HK-2 (cell line): ENCODE results near the gene MADCAM1.

Experiments used
- DNase-seq: peaks from one replicate; pipeline ENCODE4 v3.0.0-alpha.2; 2018; ENCODE audit not compliant: unreplicated experiment

MADCAM1 gene

DNA sequence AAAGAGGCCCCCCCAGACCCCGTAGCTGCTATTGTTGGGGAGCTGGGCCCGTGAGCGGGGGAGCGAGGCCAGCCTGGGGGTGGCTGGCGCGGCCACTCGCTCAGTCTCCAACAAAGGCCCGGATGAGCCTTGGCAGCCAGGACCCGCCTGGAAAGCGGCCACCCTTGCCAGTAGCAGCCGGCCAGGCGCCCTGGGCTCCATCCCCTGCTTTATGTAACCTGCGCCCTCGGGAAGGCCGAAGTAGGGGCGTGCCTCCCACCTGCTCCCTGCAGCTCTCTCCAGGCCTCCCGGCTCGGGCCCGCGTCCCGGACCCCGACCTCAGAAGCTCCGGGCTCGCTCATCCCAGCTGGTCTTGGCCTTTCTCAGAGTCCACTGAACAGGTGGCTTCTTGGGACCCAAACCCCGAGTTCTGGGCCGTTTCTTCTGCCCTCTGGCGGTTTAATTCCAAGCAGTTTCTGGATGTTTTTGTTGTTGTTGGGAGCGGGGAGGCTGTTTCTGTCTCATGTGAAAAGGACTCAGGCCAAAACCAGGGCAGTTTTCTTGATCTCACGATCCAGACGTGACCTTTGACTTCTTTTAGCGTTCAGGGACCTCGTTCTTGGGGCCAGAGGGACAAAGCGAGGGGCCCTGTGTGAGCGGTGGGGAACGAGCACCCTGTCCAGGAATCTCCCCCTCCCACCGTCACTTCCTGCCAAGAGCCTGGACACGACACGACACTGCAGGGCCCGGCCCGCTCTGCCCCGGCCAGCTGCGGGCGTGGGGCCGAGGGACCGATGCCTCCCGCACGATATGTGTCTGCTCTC, 36.5 kb downstream of the MADCAM1 start:
- DNase-seq = peak; percentile 47

DNA sequence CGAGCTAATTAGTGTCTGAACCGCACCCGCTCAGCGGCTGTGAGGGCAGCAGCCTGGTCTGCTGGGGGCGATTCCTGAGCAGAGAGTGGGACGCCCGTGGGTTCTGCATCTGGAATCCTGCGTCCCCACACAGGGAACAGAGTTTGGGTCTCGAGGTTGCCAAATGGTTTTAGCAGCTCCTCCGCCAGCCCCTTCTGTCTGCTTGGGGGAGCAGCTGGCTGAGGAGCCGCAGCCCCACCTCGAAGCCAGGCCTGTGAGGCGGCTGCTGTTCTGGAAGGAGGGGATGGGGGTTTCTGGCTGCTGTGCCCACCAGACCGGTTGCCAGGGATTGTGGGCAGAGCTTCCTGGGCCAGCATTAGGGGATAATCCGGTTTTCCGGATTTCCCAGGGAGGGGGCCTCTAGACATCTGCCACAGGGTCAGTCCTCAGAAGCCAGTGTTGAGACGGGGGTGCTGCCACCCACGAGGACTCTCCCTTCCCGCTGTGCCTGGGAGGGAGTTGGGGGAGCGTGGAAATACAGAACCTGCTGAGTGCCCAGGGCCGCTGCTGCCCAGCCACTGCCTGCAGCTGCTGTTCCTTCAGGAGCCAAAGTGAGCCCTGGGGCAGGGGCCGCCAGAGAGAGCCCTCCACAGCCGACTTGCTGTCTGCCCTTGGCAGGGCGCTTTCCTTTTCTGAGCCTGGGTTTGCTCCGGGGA, 37.2 kb downstream of the MADCAM1 start:
- no peak for DNase-seq

DNA sequence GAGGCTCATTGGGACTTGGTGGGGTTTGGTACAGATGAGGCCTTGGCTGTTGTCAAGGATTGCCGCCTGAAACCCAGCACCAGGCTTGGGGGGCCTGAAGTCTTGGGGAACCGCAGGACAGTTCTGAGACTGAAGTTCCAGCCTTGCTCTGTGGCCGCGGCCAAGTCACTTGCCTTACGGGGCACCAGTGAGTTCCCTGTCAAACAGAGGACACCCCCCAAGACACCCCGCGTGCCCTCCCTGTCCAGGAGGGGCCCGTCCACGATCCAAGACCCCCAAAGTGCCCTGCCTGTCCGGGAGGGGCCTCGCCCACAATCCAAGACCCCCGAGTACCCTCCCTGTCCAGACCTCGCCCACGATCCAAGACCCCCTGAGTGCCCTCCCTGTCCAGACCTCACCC, 37.8 kb downstream of the MADCAM1 start:
- DNase-seq = no peak

DNA sequence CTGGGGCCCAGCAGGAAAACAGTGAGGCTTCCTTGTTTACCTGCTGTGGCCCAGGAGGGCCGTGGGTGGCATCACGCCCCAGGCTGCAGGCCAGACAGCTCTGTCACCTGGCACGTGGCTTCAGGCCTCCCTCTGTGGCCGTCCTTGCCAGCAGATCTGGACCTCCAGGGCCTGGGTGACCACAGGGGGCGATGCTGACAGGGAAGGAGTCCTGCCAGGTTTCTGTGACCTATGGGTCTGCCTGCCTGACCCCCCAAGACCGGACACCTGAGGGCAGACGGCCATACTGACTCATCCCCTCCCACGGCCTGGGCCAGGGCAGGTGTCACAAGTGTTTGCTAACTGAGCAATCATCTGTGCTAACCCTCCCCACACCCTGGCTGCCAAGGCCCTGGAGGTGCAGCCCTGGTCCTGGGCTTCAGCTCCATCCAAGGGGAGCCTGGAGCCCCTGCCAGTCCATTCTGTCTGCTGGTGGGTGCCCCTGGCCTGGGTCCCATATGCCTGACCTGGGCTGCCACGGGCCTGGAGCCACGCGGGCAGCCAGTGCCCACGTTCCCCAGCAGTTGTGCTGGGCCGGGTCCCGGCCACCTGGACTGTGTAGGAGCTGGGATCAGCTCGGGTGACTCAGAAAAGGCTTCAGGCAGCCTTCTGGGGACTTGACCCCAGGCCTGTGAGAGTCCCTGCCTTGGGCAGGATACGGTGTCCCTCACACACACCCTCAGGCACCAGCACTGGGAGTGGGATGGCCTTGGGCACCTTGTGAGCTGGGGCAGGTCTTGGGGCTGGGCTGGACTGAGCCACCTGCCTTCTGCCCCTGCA, 38.9 kb downstream of the MADCAM1 start:
- DNase-seq = peak; percentile 63

DNA sequence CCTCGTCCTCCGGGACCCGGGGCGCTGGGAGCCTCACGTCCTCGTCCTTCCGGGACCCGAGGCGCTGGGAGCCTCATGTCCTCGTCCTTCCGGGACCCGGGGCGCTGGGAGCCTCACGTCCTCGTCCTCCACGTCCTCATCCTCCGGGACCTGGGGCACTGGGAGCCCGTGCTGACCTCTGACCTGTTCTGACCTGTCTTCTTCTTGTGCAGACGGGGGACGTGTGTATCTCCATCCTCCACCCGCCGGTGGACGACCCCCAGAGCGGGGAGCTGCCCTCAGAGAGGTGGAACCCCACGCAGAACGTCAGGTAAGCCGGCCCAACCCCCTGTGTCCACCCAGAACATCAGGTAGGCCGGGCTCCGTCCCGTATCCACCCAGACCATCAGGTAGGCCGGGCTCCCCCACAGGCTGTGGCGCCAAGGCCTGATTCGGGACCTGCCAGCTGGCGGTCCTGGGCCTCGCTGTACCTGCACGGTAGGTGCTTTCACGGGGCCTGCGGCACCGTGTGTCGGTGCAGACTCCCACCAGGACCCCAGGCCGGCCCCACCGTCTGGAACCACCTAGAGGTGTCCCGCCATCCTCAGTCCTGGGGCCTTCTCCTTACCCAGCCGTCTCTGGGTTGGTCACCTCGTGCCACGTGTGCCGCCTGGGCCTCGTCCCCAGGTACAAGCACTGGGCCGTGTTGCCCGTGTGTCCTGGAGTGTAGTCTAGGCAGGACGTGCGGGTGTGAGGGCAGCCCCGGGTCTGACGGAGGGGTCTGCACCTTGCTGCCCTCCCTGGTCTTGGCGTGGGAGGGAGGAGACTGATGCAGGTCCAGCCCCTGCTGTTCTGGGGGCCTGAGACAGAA, 40.0 kb downstream of the MADCAM1 start:
- DNase-seq = no peak

DNA sequence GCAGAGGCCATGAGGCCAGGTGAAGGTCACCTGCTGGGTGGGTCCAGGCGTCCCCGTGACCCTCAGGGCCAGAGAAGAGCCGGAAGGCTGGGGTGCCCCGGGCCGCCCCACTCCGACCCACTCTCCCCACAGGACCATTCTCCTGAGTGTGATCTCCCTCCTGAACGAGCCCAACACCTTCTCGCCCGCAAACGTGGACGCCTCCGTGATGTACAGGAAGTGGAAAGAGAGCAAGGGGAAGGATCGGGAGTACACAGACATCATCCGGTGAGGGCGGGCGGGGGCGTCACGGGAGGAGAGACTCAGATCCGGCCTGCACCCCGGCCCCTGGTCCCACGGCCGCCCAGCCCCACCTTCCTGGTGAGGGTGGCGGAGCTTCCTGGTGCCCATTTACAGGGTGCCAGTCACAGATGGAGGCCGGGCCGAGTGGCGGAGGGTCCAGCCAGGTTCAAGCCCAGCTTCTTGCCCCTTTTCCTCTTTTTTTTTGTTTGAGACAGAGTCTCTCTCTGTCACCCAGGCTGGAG, 40.7 kb downstream of the MADCAM1 start:
- no peak for DNase-seq

DNA sequence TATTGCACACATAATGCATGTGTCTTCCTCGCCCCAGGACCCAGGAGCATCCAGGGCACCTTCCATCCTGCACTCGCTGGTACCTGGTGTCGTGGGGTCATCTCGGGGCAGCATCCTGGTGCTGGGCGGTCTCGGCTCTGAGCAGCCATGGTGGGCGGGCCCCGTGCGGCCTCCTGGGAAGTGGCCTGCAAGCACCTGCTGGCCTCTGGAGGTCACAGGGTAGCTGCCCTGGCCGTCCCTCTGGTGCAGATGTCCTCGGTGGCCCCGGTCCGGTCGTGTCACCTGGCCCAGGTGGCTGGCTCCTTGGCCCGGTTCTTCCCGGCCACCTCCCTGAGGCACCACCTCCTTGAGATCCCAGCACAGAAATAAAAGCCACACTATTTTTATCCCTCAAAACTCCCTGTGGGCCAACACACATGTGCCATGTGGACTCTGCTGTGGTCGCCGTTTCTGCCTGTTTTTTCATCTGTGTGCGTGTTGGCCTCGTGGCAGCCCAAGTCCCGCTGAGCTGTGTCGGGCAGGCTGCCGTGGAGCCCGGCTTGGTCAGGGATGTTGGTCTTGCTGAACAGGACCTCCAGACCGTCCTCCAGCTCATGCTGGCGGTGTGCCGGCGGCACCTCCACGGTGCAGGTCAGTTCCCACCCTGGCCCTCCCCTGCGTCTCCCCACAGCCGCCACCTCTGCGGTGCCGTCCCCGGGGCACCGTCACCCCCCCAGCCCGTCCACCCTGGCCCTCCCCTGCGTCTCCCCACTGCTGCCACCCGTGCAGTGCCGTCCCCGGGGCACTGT, 42.5 kb downstream of the MADCAM1 start:
- no peak for DNase-seq

DNA sequence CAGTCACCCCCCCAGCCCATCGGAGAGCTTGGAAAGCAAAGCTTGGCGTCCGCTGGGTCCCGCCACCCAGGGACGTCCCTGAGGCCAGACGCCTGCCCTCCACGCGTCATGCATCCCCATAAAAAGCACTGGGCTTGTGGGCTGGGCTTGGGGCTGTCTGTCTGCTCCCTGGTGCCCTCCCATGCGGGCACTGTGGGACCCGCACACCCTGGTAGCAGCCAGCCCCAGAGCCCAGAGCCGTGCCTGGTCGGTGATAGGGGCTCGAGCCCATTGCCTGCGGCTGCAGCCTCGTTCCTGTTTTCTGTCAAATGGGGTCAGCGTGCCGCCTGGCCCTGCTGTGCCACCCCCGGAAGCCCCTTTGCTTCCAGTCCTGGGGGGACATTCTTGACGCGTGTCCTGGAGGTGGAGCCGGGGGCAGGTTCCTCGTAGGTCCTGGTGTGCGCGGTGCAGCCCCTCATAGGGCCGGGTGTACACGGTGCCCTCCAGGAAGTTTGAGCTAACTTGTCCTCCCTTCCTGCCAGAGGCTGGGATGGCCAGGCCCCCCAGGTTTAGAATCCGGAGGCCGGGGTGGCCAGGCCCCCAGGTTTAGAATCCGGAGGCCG, 43.2 kb downstream of the MADCAM1 start:
- DNase-seq = no peak

DNA sequence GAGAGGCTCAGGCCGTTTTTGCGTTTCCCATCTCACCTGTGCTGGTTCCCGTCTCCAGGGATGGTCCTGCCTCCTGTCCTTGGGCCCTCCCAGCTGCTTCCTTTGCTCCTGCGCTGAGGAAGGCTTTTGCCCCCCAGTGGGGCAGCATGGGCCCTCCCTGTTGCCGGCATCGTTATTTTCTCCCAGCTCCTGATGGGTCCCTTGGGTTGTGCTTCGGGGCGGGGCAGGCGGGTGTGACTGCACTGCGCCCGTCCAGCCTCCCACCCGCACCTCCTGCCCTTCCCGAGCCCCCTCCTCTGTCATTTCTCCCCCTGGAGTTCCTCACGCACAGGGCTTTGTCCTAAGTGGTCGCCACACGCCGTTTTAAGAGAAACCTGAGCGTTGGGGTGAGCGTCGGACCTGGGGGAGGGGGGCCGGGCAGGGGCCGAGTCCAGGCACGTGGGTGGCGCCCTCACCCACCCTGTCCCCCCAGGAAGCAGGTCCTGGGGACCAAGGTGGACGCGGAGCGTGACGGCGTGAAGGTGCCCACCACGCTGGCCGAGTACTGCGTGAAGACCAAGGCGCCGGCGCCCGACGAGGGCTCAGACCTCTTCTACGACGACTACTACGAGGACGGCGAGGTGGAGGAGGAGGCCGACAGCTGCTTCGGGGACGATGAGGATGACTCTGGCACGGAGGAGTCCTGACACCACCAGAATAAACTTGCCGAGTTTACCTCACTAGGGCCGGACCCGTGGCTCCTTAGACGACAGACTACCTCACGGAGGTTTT, 44.8 kb downstream of the MADCAM1 start:
- DNase-seq = no peak

DNA sequence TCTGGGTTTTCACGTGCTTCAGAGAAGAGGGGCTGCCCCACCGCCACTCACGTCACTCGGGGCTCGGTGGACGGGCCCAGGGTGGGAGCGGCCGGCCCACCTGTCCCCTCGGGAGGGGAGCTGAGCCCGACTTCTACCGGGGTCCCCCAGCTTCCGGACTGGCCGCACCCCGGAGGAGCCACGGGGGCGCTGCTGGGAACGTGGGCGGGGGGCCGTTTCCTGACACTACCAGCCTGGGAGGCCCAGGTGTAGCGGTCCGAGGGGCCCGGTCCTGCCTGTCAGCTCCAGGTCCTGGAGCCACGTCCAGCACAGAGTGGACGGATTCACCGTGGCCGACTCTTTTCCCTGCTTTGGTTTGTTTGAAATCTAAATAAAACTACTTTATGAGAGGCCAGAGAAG, 45.4 kb downstream of the MADCAM1 start:
- DNase-seq = no peak

DNA sequence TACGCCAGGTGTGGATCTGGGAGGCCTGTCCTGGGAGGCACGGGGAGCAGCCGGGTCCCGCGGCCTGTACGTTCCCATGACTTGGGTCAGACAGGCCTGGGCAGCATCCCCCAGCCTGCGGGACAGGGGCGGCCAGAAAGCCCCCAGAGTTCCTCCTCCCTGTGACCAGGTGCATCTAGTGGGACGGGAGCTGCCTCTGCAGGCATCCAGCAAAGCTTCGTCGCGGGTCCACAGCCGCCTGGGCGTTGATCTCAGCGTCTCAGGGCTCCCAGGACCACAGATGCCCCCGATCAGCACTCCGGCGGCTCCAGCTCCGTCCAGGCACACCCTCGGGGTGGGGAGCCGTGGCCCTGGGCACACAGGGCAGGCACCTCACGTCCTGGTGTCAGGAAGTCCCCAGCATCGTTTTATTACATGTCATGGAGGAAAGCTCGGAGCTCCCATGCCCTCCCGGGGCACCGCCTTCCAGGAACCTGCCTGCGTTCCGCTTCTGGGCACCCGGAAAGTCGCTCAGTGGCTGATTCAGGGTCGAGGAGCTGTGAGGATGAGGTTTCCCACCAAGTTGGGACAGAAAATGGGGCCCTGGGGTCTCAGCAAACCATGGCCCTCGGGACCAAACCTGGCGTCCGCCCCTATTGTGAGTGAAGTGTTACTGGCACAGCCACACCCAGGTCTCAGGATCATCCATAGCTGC, 46.0 kb downstream of the MADCAM1 start:
- no peak for DNase-seq

DNA sequence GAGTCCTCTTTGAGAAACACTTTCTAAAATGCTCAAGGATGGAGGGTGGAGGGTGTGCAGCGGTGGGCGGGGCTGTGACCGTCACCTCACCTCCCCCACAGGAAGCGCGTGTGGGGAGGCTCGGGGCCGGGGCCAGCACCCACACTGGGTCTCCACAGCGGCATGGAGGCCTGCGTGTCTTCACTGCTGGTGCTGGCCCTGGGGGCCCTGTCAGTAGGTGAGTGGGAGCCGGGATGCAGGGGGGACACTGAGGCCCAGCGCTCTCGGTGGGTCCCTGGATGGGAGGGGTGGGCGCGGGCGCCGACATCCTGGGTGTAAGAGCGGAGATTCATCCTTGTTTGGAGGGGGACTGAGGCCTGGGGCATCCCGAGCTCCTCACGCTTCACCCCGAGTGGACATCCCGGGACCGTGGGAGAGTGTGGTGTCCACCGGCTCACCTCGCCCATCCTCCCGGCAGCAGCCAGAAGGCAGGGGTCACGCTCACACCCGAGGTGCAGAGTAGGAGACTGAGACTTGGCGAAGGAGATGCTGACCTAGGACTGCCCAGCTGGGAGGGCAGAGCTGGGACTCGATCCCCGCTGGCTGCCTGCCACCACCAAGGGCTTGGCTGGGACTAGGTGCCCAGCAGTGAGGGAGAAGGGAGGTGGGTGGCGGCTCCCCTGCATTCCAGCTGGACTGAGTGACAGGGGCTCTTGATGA, 47.8 kb downstream of the MADCAM1 start, which contains the start of gene GZMM:
TSS of gene GZMM (plus strand) at position 144 of the 699 bp plus-strand sequence. CDS start at position 163, 19 bp downstream.
- no peak for DNase-seq

DNA sequence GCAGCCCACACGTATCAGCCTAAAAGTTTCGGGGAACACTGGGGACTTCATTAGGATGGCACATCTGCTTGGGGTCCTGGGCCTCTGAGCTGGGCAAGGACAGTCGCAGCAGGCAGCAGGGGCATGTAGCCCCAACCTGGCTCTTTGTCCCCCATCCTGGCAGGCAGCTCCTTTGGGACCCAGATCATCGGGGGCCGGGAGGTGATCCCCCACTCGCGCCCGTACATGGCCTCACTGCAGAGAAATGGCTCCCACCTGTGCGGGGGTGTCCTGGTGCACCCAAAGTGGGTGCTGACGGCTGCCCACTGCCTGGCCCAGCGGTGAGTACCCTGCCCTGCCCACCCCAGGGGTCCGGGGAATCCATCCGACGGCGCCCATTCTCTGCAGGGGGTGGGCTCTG, 50.8 kb downstream of the MADCAM1 start:
- DNase-seq = no peak

DNA sequence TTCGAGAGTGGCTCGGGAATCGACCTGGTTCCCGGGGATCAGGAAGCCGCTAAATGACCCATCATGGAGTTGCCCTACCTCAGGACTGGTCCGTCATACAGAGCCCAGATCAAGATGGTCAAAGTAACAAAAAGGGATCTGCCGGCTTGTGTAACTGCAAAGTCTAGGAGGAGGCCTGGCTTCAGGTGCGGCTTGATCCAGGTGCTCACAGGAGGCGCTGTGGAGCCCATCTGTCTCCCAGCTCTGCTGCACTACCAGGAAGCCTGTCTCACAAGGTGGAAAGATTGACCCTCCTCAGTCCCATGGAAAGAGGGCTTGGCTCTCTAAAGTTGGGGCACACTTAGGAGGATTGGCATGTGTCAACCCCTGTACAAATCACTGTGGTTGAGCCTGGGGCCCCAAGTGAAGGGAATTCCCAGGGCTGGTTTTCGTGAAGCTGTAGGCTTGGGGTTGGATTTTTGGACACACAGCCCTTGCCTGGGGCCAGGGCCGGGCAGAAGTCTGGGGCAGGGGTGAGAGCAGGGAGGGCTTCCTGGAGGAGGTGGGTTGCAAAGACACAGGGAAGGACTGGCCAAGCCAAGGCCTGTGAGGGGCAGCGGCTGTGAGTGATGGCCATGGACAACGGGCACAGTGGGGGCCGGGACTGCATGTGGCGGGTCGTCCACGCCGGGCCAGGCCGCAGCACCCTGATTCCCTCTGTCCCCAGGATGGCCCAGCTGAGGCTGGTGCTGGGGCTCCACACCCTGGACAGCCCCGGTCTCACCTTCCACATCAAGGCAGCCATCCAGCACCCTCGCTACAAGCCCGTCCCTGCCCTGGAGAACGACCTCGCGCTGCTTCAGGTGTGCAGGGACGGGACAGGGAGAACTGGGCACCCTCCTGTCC, 51.8 kb downstream of the MADCAM1 start:
- DNase-seq = no peak

DNA sequence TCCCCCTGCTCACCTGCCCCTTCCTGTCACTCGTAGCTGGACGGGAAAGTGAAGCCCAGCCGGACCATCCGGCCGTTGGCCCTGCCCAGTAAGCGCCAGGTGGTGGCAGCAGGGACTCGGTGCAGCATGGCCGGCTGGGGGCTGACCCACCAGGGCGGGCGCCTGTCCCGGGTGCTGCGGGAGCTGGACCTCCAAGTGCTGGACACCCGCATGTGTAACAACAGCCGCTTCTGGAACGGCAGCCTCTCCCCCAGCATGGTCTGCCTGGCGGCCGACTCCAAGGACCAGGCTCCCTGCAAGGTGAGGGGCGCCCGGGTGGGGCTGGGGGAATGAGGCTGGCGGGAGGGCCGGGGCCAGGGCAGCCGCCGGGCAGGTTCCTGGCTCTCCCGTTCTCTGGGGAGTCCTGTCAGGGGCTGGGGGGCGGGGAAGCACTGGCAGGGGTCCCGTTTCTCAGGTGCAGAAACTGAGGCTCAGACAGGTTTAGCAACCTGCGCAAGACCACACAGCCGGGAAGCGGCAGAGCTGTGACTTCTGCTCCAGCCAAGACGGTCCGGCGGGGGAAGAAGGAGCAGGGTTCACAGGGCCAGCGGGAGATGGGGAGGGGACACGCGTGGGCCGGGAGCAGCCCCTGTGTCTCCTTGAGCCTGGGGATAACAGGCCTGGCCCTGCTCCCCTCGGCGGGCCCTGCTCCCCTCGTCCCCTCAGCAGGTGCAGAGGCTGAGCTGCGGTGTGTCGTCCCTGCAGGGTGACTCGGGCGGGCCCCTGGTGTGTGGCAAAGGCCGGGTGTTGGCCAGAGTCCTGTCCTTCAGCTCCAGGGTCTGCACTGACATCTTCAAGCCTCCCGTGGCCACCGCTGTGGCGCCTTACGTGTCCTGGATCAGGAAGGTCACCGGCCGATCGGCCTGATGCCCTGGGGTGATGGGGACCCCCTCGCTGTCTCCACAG, 52.9 kb downstream of the MADCAM1 start:
- DNase-seq = no peak

DNA sequence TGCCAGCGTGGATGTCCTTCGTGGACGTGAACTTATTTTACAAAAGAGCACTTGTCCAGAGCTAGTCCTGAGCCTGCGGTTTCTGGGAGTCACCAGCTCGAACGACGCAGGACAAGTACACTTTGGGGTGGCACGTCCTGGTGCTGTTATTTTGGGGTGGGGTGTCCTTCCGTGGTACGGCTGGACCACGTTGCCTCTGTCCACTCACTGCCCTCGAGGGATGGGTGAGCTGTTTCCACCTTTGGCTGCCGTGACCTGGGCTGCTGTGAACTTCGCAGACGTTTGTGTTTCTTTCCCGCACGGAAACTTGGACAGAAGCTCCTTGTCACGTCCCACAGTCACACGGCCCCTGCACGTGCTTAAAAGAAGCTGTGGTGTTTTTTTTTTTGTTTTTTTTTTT, 58.5 kb downstream of the MADCAM1 start:
- DNase-seq = no peak
